ENCODE results near the gene GAMT. TPM values are rescaled to one million over a fixed set of nuclear protein-coding genes. Genes with fewer than 3 reads are reported as not detected.
A peak's percentile ranks its signal among the peaks of the same experiment; 100 is the strongest.
"Not testable (repeated sequence)": the region's sequence is repeated elsewhere in the genome, so short reads cannot be mapped to it uniquely, and the experiment has no call there.

GAMT gene
- total RNA-seq, 2 experiments from 2014 or later, result 13.2 to 13.8 TPM

DNA sequence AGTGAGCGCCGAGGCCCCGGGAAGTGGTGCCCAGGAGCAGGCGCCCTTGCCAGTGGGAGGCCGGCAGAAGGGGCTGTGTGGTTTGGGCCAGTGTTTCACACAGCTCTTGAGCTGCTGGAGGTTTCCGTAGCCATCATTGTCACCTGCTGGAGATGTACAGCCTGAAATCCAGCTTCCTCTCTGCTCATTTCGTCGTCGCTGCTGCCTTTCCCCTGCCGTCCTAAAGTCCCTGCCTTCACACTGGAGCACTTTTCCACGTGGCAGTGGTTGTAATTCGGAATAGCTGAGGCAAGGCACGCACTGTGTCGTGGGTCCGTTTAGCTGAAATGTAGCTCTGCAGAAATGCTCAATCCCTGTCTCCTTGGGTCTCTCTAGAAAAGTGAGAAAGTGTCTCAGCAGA is 19.2 kb upstream of the GAMT start:
- peaks cover 11% of the 10 kb centered on the region for H3K4me1 Mint-ChIP-seq
- no peak for DNase-seq
- no peaks in the 10 kb centered on the region for H3K27me3 Mint-ChIP-seq
- POLR2A ChIA-PET, result interaction anchor here (1.0 kb wide), 1 partner anchor 12 kb away, joined by 3 read pairs; no protein-coding TSS in a partner anchor
- CTCF ChIA-PET, result no interaction called here
- H3K9me3 Mint-ChIP-seq, result no peaks in the 10 kb centered on the region
- peaks cover 61% of the 10 kb centered on the region for H3K36me3 Mint-ChIP-seq (ENCODE audit: low read depth)
- H3K27ac Mint-ChIP-seq, result no peak overlapping the region
- no peak overlapping the region for H3K4me3 Mint-ChIP-seq

DNA sequence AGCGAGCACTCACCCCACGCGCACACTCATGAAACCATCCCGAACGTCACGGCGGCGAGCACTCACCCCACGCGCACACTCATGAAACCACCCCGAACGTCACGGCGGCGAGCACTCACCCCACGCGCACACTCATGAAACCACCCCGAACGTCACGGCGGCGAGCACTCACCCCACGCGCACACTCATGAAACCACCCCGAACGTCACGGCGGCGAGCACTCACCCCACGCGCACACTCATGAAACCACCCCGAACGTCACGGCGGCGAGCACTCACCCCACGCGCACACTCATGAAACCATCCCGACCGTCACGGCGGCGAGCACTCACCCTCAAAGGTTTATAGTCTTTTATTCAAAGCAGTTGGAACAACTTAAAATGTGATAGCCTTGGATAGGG is 18.7 kb upstream of the GAMT start:
- H3K9me3 Mint-ChIP-seq, H3K27me3 Mint-ChIP-seq, H3K27ac Mint-ChIP-seq, CTCF ChIA-PET, POLR2A ChIA-PET, H3K4me3 Mint-ChIP-seq, DNase-seq: not testable (repeated sequence)
- Mint-ChIP-seq H3K36me3 (ENCODE audit: low read depth) (peaks cover 60% of the 10 kb centered on the region), H3K4me1 (peaks cover 15% of the 10 kb centered on the region)

DNA sequence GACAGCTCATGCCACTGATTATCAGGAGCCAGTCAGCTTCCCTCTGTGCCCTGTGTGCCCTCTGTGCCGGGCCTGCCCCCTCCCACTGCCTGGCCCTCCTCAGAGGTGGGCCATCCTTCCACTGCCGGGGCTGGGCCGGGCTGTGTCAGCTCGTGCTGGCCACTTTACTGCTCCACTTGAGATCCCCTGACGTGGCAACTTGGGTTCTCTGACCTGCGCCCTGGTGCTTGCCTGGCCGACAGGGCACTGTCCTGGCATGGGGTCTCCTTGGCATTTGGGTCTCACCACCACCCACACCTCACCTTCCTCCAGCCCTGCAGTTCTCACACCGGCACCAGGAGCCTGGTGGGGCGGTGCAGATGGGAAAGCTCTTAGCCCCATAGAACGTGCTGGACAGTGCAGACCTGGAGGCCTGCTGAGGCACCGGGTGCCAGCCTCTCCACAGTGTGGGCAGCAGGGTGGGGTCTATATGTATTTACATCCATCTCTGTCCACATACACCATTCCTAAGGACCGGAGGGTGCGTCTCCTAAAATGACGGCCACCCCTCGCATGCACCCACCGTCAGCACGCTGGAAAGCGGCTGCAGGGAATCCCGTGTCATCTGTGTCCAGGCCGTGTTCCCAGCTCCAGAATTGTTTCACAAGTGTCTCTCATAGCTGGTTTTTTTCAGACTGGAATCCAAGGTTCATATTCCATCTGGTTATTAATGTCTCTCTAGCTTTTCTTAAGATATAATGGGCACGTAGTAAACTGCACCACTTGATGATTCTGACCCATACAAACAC is 17.8 kb upstream of the GAMT start:
- H3K27me3 Mint-ChIP-seq, result no peaks in the 10 kb centered on the region
- DNase-seq, result no peak
- no peaks in the 10 kb centered on the region for H3K9me3 Mint-ChIP-seq
- H3K4me1 Mint-ChIP-seq, result peaks cover 19% of the 10 kb centered on the region
- H3K36me3 Mint-ChIP-seq (ENCODE audit: low read depth), result peaks cover 57% of the 10 kb centered on the region
- H3K4me3 Mint-ChIP-seq, result no peak overlapping the region
- H3K27ac Mint-ChIP-seq, result no peak overlapping the region
- ChIA-PET CTCF (no interaction called here), POLR2A (interaction anchor here (1.5 kb wide), 1 partner anchor 9 kb away, joined by 3 read pairs; no protein-coding TSS in a partner anchor)

DNA sequence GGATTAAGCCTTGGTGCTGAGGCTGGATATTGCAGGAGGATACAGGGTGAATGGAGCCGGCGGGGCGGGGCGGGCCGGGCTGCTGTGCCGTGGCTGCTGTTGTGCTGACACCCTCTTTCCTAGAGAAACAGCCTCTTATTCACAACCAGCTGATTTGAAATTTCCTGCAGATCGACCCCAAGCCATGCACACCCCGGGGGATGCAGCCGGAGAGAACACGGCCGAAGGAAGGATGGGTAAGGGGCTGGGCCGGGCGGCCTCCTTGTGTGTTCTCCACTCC is 17.1 kb upstream of the GAMT start:
- CTCF ChIA-PET, result no interaction called here
- no peak overlapping the region for H3K4me3 Mint-ChIP-seq
- peaks cover 53% of the 10 kb centered on the region for H3K36me3 Mint-ChIP-seq (ENCODE audit: low read depth)
- no peak for DNase-seq
- H3K9me3 Mint-ChIP-seq, result no peaks in the 10 kb centered on the region
- POLR2A ChIA-PET, result interaction anchor here (1.5 kb wide), 1 partner anchor 8 kb away, joined by 3 read pairs; no protein-coding TSS in a partner anchor
- no peaks in the 10 kb centered on the region for H3K27me3 Mint-ChIP-seq
- peaks cover 21% of the 10 kb centered on the region for H3K4me1 Mint-ChIP-seq
- H3K27ac Mint-ChIP-seq, result no peak overlapping the region

DNA sequence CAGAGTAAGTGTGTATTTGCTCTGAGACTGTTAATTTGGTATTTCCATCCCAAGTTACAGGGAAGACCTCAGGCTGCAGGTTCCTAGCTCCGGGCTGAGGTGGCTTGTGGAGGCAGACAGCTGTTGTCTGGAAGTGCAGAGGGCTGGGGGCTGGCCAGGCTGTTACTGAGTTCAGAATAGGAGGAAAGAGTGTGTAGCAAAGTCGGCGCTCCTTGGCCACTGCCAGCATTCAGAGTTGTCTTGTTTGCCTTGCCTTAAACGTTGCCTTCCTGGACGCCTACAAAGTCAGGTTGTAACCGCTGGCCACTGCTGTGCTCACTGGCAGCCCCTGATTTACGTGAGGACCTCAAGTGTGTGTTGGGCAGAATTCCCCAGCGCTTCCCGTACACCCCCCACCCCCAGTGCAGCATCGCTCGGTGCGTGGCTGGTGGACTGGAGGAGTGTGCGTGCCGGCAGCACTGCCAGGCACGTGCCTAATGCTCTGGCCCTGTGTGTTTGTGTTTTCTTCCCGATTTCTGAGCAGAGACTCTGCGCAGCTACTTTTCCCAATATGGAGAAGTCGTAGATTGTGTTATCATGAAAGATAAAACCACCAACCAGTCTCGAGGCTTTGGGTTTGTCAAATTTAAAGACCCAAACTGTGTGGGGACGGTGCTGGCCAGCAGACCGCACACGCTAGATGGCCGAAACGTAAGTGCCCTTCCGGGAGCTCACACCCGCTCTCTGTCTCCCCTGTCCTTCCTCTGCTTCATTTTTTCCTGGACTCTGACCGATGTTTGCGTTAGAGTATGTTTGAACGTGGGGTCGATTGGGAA is 16.5 kb upstream of the GAMT start:
- H3K27ac Mint-ChIP-seq, result no peak overlapping the region
- no peaks in the 10 kb centered on the region for H3K27me3 Mint-ChIP-seq
- H3K36me3 Mint-ChIP-seq (ENCODE audit: low read depth), result peaks cover 49% of the 10 kb centered on the region
- ChIA-PET CTCF (no interaction called here), POLR2A (no interaction called here)
- no peaks in the 10 kb centered on the region for H3K9me3 Mint-ChIP-seq
- peaks cover 26% of the 10 kb centered on the region for H3K4me1 Mint-ChIP-seq
- no peak for DNase-seq
- no peak overlapping the region for H3K4me3 Mint-ChIP-seq

DNA sequence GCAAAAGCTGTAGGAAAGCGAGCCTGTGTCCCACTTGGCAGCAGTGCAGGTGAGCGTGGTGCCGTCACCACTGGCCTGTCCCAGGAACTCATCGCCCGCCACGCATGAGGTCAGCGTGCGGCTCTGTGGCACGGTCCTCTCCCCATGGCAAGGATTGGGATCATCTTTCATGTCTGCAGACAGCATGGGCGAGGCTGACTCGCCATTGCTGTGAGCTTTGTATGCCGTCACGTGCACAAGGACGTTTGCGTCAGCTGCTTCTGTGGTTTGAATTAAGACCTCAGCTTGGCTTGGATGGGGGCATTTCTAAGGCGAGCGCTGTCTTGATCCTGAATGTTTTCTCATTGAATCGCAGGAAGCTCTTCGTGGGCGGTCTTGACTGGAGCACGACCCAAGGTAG is 15.8 kb upstream of the GAMT start:
- Mint-ChIP-seq H3K27me3 (no peaks in the 10 kb centered on the region), H3K27ac (no peak overlapping the region), H3K4me3 (no peak overlapping the region), H3K4me1 (peaks cover 34% of the 10 kb centered on the region), H3K9me3 (no peaks in the 10 kb centered on the region), H3K36me3 (ENCODE audit: low read depth) (peaks cover 41% of the 10 kb centered on the region)
- DNase-seq, result no peak
- ChIA-PET CTCF (no interaction called here), POLR2A (interaction anchor here (1.3 kb wide), 1 partner anchor 12 kb away, joined by 4 read pairs; no protein-coding TSS in a partner anchor)

DNA sequence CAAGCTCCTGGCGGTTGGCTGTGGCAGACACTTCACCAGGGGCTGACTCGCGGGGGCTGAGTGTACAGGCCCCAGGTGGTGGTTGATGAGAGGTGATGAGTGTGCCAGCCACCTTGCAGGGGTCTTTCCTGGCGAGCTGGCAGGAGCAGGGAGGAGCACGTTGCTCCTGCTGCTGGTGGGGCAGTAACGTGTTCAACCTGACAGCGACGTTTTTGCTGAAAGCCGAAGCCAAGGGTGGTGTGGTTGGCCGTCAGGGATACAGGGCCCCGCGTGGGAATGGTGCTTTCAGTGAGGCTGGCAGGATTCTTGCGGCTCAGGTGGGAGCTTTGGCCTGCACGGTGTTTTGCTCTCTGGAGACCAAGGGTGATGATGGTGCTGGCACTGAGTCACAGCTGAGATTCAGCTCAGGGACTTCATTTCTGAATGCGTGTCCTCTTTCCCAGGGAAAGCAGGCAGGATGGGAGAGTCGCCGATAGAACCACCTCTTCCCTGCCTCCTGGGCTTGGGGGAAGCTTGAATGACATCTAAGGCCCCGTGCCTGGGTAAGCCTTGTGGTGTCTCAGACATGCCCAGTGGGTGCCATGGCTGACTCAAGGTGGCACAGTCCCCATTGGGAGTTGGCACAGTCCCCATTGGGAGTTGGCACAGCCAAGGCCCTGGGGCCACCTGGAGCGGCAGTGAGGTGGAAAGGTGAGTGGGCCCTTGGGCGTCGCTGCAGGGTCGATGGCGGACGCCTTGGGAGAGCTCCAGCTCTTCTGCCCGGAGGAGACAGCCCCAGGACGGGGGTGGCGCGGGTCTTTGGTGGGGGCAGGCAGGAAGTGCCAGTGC is 14.9 kb upstream of the GAMT start:
- Mint-ChIP-seq H3K27ac (peak overlapping the region; percentile 57), H3K4me3 (no peak overlapping the region), H3K36me3 (ENCODE audit: low read depth) (peaks cover 41% of the 10 kb centered on the region), H3K9me3 (no peaks in the 10 kb centered on the region), H3K4me1 (peaks cover 43% of the 10 kb centered on the region), H3K27me3 (no peaks in the 10 kb centered on the region)
- ChIA-PET CTCF (no interaction called here), POLR2A (interaction anchor here (0.7 to 1.3 kb wide), 3 partner anchors 13 to 283 kb away, joined by 3 to 4 read pairs (median 4); no protein-coding TSS in a partner anchor)
- no peak for DNase-seq

DNA sequence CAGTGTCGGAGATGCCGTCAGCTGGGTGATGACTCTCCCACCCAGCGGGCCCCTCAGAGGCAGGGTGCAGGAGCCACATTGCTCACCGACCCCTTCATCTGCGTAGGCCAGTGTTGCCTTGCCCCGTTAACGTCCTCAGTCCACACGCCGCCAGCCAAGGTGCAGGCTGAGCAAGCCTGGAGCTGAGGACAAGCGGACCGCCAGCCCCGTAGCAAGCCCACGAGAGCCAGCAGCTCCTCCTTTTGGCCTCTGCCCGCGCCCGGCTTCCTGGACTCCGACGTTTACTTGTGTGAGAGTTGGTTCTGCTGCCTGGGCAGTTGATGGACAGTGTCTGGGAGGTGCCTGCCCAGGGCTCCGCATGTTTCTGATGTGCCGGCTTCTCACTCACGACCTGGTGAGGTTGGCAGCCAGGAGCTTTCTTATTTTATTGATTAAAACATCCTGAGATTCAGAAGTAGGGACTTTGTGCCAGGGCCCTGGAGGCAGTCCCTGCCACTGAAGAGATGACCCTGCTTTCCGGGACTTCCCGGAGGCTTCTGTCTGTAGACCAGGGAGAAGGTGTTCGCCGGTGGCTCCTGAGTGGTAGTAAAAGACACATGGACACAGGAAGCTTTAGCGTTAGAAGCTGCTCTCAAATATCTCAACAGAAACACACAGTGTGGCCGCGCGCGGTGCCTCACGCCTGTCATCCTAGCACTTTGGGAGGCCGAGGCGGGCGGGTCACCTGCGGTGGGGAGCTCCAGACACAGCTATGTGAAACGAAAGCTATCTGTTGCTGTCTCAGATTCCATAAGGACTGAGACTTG is 11.9 kb upstream of the GAMT start:
- ChIA-PET POLR2A (interaction anchor here (0.6 to 1.7 kb wide), 7 partner anchors 16 to 499 kb away, joined by 3 to 8 read pairs (median 3); partner anchors contain the start of gene CIRBP), CTCF (interaction anchor here (0.9 to 2.1 kb wide), 3 partner anchors 31 to 169 kb away, joined by 3 to 7 read pairs (median 4); no protein-coding TSS in a partner anchor)
- H3K9me3 Mint-ChIP-seq, result no peaks in the 10 kb centered on the region
- no peak overlapping the region for H3K4me3 Mint-ChIP-seq
- H3K27ac Mint-ChIP-seq, result peak overlapping the region; percentile 56
- no peak for DNase-seq
- peaks cover 68% of the 10 kb centered on the region for H3K4me1 Mint-ChIP-seq
- H3K27me3 Mint-ChIP-seq, result no peaks in the 10 kb centered on the region
- peaks cover 45% of the 10 kb centered on the region for H3K36me3 Mint-ChIP-seq (ENCODE audit: low read depth)

DNA sequence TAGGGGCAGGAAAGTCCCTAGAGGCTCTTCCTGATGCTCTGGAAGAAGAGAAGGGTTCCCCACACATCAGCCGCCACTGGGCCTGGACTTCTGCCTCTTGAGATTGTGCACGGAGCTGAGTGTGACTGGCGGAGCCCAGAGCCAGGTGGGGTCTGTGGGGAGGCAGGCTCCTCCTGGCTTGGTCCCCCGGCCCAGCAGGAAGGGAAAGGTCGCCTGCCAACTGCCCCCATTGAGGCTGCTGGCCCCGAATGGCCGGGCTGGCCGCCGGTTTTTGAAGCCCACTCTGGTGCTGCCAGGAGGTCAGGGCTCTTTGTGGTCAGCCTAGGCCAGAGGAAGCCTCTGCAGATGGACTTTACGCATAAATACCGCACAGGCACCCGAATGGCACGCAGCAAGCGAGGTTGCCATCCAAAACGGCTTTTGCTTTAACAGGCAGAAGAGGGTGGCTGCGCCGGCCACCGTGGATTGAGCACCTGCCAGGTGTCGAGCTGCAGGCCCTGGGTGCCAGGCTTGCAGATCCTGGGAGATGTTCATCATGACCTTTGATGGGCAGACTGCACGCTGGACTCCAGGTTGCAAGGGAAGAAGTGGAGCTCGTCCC is 11.1 kb upstream of the GAMT start:
- H3K27ac Mint-ChIP-seq, result peak overlapping the region; percentile 96
- POLR2A ChIA-PET, result interaction anchor here (0.5 to 1.6 kb wide), 6 partner anchors 24 to 220 kb away, joined by 3 to 8 read pairs (median 3); partner anchors contain the start of gene CIRBP
- no peak overlapping the region for H3K4me3 Mint-ChIP-seq
- H3K4me1 Mint-ChIP-seq, result peaks cover 66% of the 10 kb centered on the region
- CTCF ChIA-PET, result interaction anchor here (1.4 to 2.1 kb wide), 2 partner anchors 33 to 168 kb away, joined by 3 to 7 read pairs; no protein-coding TSS in a partner anchor
- H3K27me3 Mint-ChIP-seq, result no peaks in the 10 kb centered on the region
- peaks cover 39% of the 10 kb centered on the region for H3K36me3 Mint-ChIP-seq (ENCODE audit: low read depth)
- DNase-seq, result no peak
- no peaks in the 10 kb centered on the region for H3K9me3 Mint-ChIP-seq

DNA sequence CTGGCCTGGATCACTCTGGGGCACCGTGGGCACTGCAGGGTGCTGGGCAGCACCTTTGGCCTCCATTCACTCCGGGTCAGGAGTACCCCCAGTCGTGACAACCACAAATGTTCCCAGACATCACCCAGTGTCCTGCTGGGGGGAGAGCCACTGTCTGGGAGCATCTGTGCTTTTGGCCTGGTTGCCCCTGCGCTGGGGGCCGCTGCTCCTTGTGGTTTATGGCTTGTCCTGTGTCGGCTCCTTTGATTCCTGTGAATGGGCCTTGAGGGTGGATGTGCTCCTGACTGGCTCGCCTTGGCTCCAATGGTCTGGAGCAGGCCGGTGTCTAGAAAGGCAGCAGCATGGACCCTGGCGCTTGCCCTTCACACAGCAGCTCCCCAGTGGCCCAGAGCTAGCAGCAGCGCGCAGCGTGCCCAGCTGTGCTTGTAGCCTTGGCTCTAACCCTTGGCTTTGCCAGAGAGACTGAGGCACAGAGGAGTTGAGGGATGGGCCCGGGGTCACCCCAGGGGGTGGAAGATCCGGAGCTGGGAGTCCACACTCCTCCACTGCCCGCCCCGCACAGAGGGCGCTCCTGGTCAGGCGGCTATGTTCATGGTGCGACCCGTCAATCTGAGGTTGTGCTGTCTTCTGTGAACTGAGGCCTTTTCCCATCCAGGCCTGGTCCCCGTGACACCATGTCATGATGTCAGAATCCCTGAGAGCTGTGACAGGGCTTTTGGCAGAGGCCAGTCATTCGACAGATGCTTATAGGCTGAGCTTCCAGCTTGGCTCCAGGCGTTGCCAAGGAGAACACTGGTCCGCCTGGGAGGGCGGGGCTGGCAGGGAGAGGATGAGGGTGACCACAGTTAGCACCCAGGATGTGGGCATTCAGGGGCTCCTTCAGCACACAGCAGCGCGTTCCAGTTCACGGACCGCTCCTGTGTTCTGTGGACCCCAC is 10.2 kb upstream of the GAMT start:
- Mint-ChIP-seq H3K27ac (peak overlapping the region; percentile 96), H3K36me3 (ENCODE audit: low read depth) (peaks cover 35% of the 10 kb centered on the region), H3K4me3 (peak overlapping the region; percentile 35), H3K9me3 (no peaks in the 10 kb centered on the region), H3K27me3 (no peaks in the 10 kb centered on the region), H3K4me1 (peaks cover 71% of the 10 kb centered on the region)
- CTCF ChIA-PET, result interaction anchor here (0.6 kb wide), 1 partner anchor 79 kb away, joined by 3 read pairs; the partner anchor contains the start of gene REEP6
- DNase-seq, result peak; percentile 74
- POLR2A ChIA-PET, result interaction anchor here (0.6 to 1.6 kb wide), 4 partner anchors 25 to 384 kb away, joined by 3 to 8 read pairs (median 4); partner anchors contain the start of gene CIRBP

DNA sequence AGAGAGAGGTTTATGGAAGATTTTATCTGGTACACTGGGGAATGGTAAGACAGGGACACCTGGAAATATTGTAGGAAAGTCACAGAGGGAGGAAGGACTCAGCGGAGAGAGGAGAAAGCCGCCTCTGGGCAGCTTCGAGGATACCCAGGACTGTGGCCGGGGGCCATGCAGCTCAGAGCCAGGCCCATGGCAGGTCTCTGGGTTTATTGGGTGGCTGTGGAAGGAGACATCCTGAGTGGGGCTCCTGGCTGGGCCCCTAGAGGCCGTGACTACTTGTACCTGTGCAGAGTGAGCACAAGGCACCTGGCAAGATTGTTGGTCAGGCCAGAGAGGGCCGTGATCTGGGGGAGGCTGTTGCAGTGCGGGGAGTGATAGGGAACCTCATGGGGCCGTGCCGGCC is 9.4 kb upstream of the GAMT start:
- Mint-ChIP-seq H3K27ac (peak overlapping the region; percentile 96), H3K4me3 (peak overlapping the region; percentile 92), H3K36me3 (ENCODE audit: low read depth) (peaks cover 34% of the 10 kb centered on the region), H3K4me1 (peaks cover 68% of the 10 kb centered on the region), H3K9me3 (no peaks in the 10 kb centered on the region), H3K27me3 (no peaks in the 10 kb centered on the region)
- no peak for DNase-seq
- CTCF ChIA-PET, result no interaction called here
- POLR2A ChIA-PET, result interaction anchor here (1.0 to 1.4 kb wide), 3 partner anchors 8 to 383 kb away, joined by 3 to 4 read pairs (median 4); no protein-coding TSS in a partner anchor

All from activated CD4-positive, alpha-beta memory T cell treated with anti-CD3 and anti-CD28 coated beads, Interleukin-2, amount 10 ng/mL, durations not matched to agents 7 days and 5 days (primary cell).